ENCODE data around the gene EYS. TPM values are rescaled to one million over a fixed set of nuclear protein-coding genes. Genes with fewer than 3 reads are reported as not detected.

Gene EYS
- total and polyA plus RNA-seq, 9 of the 15 experiments (the other 6 are each of a cell fraction or from before 2014, with no cell fraction given) = 0.03 to 0.36 (median 0.10) TPM; not detected in 2

DNA sequence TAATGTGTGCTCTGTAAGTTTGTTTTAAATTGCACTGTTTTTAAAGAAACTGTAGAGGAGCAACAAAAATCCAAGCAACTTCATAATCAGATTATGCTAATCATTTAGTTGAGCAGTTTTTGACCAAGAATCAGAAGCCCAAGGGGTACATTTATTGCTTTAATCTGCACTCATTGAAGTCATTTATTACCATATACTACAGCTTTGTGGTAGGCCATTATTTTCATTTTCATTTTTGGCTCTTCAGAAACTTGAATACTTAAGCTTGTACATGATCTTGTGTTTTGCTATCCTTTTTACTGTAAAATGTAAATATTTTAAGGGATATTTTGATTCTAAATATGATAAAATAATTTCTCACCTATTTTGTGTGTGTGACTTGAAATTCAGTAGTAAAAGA, 1992.9 kb downstream of the EYS start (continued):
- TF ChIP-seq JUND (IDR thresholded peaks at IDR 0.05; ENCODE audit: borderline replicate concordance, low read depth, low read length) (no peak), JUND (tag; IDR thresholded peaks at IDR 0.05; ENCODE audit: borderline replicate concordance, low read depth, low read length) (no peak)

DNA sequence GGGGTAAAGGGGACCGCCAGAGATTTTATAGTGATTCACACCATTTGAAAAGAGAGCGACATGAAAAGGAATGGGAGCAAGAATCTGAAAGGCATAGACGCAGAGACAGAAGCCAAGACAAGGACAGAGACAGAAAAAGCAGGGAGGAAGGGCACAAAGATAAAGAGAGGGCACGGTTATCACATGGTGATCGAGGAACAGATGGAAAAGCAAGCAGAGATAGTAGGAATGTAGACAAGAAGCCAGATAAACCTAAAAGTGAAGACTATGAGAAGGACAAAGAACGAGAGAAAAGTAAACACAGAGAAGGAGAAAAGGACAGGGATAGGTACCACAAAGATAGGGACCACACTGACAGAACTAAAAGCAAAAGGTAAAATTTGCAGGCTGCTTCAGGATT, 1993.7 kb downstream of the EYS start:
- POLR2A ChIA-PET = no interaction called here
- TF ChIP-seq ZNF41 (CRISPR knock-in tag; conservative IDR thresholded peaks at IDR 0.05) = no peak
- peak; percentile 53; the same call in 1 of the 2 replicates for TF ChIP-seq SUPT5H (IDR thresholded peaks at IDR 0.05)
- 0 out of 2 replicates have a peak, but pooled peaks have one; percentile 12 for TF ChIP-seq POLR2AphosphoS5 (IDR thresholded peaks at IDR 0.05; ENCODE audit: control insufficient read depth, insufficient read depth, low read depth, low read length)
- TF ChIP-seq, protein P1, sequence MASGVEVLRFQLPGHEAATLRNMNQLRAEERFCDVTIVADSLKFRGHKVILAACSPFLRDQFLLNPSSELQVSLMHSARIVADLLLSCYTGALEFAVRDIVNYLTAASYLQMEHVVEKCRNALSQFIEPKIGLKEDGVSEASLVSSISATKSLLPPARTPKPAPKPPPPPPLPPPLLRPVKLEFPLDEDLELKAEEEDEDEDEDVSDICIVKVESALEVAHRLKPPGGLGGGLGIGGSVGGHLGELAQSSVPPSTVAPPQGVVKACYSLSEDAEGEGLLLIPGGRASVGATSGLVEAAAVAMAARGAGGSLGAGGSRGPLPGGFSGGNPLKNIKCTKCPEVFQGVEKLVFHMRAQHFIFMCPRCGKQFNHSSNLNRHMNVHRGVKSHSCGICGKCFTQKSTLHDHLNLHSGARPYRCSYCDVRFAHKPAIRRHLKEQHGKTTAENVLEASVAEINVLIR (CRISPR knock-in tag; IDR thresholded peaks at IDR 0.05) = no peak
- TF ChIP-seq GATAD2B (IDR thresholded peaks at IDR 0.05; ENCODE audit: borderline replicate concordance) = no peak
- TF ChIP-seq ZBTB8A (IDR thresholded peaks at IDR 0.05; ENCODE audit: partially characterized antibody) = no peak
- no peak for TF ChIP-seq HIVEP1 (CRISPR knock-in tag; IDR thresholded peaks at IDR 0.05)
- TF ChIP-seq, protein P2, sequence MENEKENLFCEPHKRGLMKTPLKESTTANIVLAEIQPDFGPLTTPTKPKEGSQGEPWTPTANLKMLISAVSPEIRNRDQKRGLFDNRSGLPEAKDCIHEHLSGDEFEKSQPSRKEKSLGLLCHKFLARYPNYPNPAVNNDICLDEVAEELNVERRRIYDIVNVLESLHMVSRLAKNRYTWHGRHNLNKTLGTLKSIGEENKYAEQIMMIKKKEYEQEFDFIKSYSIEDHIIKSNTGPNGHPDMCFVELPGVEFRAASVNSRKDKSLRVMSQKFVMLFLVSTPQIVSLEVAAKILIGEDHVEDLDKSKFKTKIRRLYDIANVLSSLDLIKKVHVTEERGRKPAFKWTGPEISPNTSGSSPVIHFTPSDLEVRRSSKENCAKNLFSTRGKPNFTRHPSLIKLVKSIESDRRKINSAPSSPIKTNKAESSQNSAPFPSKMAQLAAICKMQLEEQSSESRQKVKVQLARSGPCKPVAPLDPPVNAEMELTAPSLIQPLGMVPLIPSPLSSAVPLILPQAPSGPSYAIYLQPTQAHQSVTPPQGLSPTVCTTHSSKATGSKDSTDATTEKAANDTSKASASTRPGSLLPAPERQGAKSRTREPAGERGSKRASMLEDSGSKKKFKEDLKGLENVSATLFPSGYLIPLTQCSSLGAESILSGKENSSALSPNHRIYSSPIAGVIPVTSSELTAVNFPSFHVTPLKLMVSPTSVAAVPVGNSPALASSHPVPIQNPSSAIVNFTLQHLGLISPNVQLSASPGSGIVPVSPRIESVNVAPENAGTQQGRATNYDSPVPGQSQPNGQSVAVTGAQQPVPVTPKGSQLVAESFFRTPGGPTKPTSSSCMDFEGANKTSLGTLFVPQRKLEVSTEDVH (IDR thresholded peaks at IDR 0.05; ENCODE audit: low read depth, partially characterized antibody) = peak; percentile 24
- TF ChIP-seq, protein P3, sequence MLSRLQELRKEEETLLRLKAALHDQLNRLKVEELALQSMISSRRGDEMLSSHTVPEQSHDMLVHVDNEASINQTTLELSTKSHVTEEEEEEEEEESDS (CRISPR knock-in tag; IDR thresholded peaks at IDR 0.05) = no peak
- TF ChIP-seq POLR2A (conservative IDR thresholded peaks at IDR 0.05) = peak; percentile 53; the same call in 1 of the 2 replicates
- TF ChIP-seq POLR2B (IDR thresholded peaks at IDR 0.05; ENCODE audit: low read depth, partially characterized antibody) = peak; percentile 45
- intact Hi-C loops (cut with micrococcal nuclease) = no loop called here
- Histone ChIP-seq H3K79me2 (ENCODE audit: control insufficient read depth, insufficient read depth, low read length) (no peaks in the 10 kb centered on the region), H3K4me1 (replicated peaks in 1 of 2; ENCODE audit: control insufficient read depth in 2 of 2, insufficient read depth in 2 of 2, low read length in 2 of 2) (no peaks in the 10 kb centered on the region), H4K20me1 (replicated peaks; ENCODE audit: control insufficient read depth, insufficient read depth, low read length) (no peaks in the 10 kb centered on the region), H2AFZ (ENCODE audit: low read depth, low read length) (no peak overlapping the region), H3K9ac (ENCODE audit: insufficient read depth in 1 of 2, low read depth in 2 of 2, low read length in 2 of 2) (no peak overlapping the region), H3K4me2 (ENCODE audit: insufficient read depth, low read length) (no peak overlapping the region), H3K4me3 (no peak overlapping the region), H3K9me3 (replicated peaks; ENCODE audit: control insufficient read depth, insufficient read depth, low read depth, low read length) (no peaks in the 10 kb centered on the region), H3K9me1 (ENCODE audit: control insufficient read depth, insufficient read depth, low read length) (no peaks in the 10 kb centered on the region), H3K27ac (ENCODE audit: extremely low read depth, low read depth, low read length) (no peak overlapping the region), H3K36me3 (ENCODE audit: control insufficient read depth, insufficient read depth, low read length) (peaks cover 50% of the 10 kb centered on the region), H3K27me3 (ENCODE audit: control insufficient read depth in 2 of 2, insufficient read depth in 2 of 2, low read length in 2 of 2) (no peaks in the 10 kb centered on the region)
- in situ Hi-C loops (cut with MboI) = no loop called here
- no peak for DNase-seq (ENCODE audit: extremely low read depth in 1 of 4, low spot score in 3 of 4)
- CTCF ChIA-PET (ENCODE audit: low intra/inter-chr PET ratio) = no interaction called here
- TSS peak; percentile 44 for BruUV-seq (replicated peaks)
- ATAC-seq = no peak
- no peak for FAIRE-seq
- WGBS (ENCODE audit: insufficient coverage, low coverage, missing lambda C conversion rate) = 70% methylated on average over 5 of the region's 6 CpGs
